ENCODE data around the gene TRIM66.

- no peak for TF ChIP-seq CTCF (IDR thresholded peaks at IDR 0.05; ENCODE audit: low read depth, low read length, missing input control)
- no peak for TF ChIP-seq YY1 (IDR thresholded peaks at IDR 0.05)
- no peak for TF ChIP-seq TAF1 (conservative IDR thresholded peaks at IDR 0.05)
Measured at GRCh38 chr11:8596504-8597046, 85.9 kb downstream of the TRIM66 start.

Data from liver (tissue), 3 donors.